GM10248 (cell line): ENCODE measurements around the gene API5.

ENCODE experiments used
- CTCF ChIA-PET: fragments of 300-600 bp; sonication (Branson Sonifier 250); formaldehyde crosslinking; extraction: SDS; loops from one replicate; lab custom pipeline; 2021; ENCODE audit warnings: antibody characterized with exemption; lab: Yijun Ruan, JAX
- POLR2A ChIA-PET: fragments of 350-650 bp; sonication (Branson Sonifier 250); formaldehyde crosslinking; extraction: SDS; loops from one replicate; lab custom pipeline; 2020; ENCODE audit warnings: antibody characterized with exemption; lab: Yijun Ruan, JAX
- DNase-seq: peaks from one replicate; pipeline ENCODE4 v3.0.0; 2012; ENCODE audit errors: extremely low spot score
- TF ChIP-seq, protein P1 (sequence below): IDR thresholded peaks from 2 replicates; pipeline ENCODE4 v1.5.1; 2012; ENCODE audit warnings: mild to moderate bottlenecking, low read depth; ENCODE audit errors: extremely low read depth, missing control alignments, control extremely low read depth

Gene API5

DNA sequence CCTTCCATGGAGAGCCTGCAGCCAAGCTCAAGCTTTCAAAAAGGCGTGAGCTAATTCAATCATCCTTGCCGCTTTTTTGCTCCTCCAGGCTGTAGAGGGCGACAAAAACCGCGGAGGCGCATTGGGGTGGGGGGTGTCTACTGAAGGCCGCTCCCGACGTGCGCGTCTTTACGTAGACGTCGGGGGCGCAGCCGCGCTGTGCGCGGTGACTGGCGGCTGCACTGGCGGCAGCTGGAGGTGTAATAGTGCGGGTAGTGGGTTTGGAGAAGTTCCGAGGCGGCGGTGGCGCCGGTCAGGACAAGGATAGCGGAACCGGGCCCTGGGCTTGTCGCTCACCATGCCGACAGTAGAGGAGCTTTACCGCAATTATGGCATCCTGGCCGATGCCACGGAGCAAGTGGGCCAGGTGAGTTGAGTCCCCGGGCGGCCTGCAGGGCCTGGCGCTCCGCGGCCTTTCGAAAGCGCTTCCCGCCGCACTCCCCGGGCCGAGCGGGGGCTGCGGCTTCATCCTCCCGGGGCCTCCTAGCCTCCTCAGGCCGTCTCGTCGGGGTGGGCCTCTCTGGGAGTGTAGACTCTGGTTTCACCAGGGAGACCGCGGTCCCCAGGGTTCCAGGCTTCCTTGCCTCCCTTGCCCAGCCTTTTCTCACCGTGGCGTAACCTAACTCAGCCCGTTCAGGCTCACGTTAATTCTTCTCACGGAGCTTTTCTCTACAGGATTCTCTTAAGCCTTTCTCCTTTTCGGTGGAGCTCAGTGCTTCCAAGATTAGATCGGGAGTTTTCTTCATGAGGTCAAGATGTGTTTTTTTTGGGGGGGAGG lies at the start of gene API5:
Gene API5, plus strand, starts transcription at position 206 of the 817 bp plus-strand sequence. Its CDS starts 132 bp downstream, at position 338.
- ChIA-PET CTCF (interaction anchor here (0.6 to 3.2 kb wide), 41 partner anchors 9 to 540 kb away, joined by 3 to 36 read pairs (median 4); partner anchors contain the start of gene TTC17), POLR2A (interaction anchor here (0.6 to 1.0 kb wide), 2 partner anchors 10 to 368 kb away, joined by 3 read pairs; no protein-coding TSS in a partner anchor)
- TF ChIP-seq, protein P1, sequence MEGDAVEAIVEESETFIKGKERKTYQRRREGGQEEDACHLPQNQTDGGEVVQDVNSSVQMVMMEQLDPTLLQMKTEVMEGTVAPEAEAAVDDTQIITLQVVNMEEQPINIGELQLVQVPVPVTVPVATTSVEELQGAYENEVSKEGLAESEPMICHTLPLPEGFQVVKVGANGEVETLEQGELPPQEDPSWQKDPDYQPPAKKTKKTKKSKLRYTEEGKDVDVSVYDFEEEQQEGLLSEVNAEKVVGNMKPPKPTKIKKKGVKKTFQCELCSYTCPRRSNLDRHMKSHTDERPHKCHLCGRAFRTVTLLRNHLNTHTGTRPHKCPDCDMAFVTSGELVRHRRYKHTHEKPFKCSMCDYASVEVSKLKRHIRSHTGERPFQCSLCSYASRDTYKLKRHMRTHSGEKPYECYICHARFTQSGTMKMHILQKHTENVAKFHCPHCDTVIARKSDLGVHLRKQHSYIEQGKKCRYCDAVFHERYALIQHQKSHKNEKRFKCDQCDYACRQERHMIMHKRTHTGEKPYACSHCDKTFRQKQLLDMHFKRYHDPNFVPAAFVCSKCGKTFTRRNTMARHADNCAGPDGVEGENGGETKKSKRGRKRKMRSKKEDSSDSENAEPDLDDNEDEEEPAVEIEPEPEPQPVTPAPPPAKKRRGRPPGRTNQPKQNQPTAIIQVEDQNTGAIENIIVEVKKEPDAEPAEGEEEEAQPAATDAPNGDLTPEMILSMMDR = peak; percentile 90
- peak; percentile 86 for DNase-seq

DNA sequence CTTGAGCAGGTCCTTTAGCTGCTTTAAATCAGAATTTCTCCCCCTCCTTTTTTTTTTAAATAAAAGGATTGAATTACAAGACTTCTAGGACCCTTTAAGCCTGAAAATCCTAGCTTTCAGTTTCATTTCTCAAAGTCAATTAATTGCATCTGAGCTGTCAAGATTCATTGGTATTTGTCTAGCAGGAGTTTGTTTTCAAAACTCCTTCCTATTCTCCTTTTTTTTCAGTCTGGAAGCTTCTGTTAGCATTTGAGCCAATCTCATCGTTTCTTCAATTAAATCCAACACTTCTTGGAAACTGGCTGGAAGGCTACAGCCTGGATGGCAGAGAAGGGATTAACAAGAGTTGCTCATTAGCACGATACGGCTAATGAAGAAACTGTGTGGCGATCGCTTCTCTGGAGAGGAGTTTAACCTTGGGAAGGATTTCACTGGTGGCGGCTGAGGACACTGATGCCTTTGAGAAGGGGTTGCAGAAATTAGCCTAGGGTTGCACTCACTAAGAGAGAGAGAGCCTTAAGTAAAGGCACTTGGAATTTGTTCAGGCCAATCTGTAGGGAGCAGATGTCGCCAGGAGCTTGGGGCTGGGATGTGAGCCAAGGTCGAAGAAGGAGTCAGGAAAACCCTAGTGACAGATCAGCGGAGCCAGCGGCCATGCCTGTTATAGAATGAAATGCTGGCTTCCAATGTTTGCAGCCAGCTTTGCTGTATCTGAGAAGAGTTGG lies 43.8 kb upstream of the API5 start:
- no peak for DNase-seq
- ChIA-PET CTCF (interaction anchor here (2.5 to 7.0 kb wide), 2 partner anchors 11 to 15 kb away, joined by 9 to 33 read pairs; no protein-coding TSS in a partner anchor), POLR2A (no interaction called here)
- TF ChIP-seq, protein P1 = no peak

DNA sequence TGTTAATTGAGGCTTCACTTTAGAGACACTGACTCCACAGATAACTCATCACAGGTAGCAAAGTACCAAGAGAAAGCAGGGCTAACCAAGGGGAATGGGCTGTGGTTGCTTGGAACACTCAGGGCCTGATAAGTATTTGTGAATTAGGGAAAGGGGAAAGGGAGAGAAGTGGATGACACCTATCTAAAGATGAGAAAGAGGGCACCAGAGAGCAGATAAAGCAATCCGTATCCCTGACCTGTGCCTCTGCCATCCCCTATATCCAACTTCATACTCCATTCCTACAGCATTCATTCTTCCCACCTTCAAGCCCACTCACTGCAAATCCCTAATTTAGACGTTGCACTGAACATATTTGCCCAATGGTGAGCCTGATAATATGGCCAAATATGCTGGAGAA lies 43.0 kb upstream of the API5 start:
- ChIA-PET POLR2A (no interaction called here), CTCF (interaction anchor here (2.5 to 7.0 kb wide), 2 partner anchors 10 to 14 kb away, joined by 9 to 33 read pairs; no protein-coding TSS in a partner anchor)
- TF ChIP-seq, protein P1 = no peak
- no peak for DNase-seq

DNA sequence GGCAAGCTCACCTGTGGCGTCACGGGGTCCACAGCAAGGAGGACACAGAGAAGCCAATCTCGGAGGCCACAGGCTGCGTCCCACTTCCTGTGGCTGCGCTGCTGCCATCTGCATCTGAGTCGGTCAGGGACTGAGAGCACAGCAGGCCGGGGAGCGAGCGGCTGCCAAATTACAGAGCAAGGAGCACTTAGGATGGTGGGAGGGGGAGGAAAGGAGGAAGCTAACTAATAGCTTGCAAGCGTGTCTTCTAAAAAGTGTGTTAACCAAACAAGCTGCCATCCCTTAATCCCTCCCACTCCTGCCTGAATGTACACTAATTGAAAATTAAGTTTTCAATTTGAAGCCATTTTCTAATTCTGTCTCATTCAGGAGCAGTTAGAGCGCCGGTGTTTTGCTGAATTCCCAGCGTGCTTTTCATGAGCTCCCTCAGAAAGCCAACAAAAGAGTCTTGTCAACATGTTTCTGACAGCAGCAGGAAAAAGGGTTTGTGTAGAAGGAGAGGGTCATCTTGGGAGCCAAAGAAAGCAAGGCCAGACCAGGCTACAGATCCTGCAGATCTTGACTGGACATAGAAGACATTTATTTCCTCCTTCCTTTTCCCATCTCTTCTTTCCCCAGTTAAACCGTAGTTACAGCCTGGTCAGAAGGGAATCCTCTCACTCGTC lies 42.4 kb upstream of the API5 start:
- no peak for DNase-seq
- TF ChIP-seq, protein P1 = no peak
- ChIA-PET CTCF (interaction anchor here (1.1 to 7.0 kb wide), 2 partner anchors 10 to 13 kb away, joined by 5 to 33 read pairs; no protein-coding TSS in a partner anchor), POLR2A (no interaction called here)

DNA sequence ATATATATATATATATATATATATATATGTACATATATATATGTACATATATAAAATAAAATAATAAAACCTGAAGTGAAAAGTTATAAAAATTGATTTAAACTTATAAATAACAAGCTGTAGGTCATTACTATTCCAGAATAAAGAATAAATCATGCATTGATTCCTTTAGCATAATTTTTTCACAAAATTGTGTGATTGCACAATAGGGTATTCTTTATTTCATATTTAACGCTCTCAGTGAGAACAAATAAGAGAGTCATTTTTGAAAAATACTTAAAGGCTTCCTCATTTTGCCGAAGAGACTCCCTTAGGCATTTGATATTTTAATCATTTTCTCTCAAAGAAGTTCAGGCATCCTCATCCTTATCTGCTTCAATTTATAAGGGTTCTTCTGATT lies 41.3 kb upstream of the API5 start:
- DNase-seq = no peak
- ChIA-PET CTCF (interaction anchor here (1.8 to 7.0 kb wide), 2 partner anchors 12 kb away, joined by 8 to 33 read pairs; no protein-coding TSS in a partner anchor), POLR2A (no interaction called here)
- TF ChIP-seq, protein P1 = no peak
